H1 (cell line): ENCODE data around the gene NRL. TPM values are rescaled to one million over a fixed set of nuclear protein-coding genes. Genes with fewer than 3 reads are reported as not detected.

ENCODE experiments used
- PHF8 ChIP-seq: fragments of 200-600 bp; sonication (generic); conservative IDR thresholded peaks from 2 replicates; pipeline ENCODE4 v1.7.1; 2012; ENCODE audit warnings: low read depth, mild to moderate bottlenecking, inconsistent platforms, low read length, moderate library complexity
- polyA plus RNA-seq, 7 experiments: library from polyadenylated mRNA; depleted of rRNA in 3 of 7; stranded (reverse) in 5 of 7; unstranded in 2 of 7; fragments of >200 nt in 5 of 7; fragments of 200-250 nt in 2 of 7; gene quantifications; 1 replicate in 5 of 7; 2 replicates in 1 of 7; 4 replicates in 1 of 7; pipeline versions ENCODE4 v1.2.1 to v1.2.3, GENCODE V29; 2011 to 2013; ENCODE audit warnings: missing spikeins in 2 of 7, mixed read lengths in 2 of 7
- total RNA-seq: library from RNA; stranded (reverse); fragmentation: NEBNext Ultra II Directional; extraction: Animal tissue kit (Norgen Biotek cat#: 25700); gene quantifications from 2 replicates; pipeline ENCODE4 v1.2.1, GENCODE V29; 2021

NRL gene
- total and polyA plus RNA-seq, 2 of the 8 experiments (the other 6 are each of a cell fraction or from before 2014, with no cell fraction given), result 1.1 to 2.2 TPM

- TF ChIP-seq PHF8, result no peak
Observed at GRCh38 chr14:24130380-24130716, 15.6 kb upstream of the NRL start, which contains the start of gene FITM1 (continued).
